ENCODE data around the gene GKN2. TPM values are rescaled to one million over a fixed set of nuclear protein-coding genes. Genes with fewer than 3 reads are reported as not detected.

Gene GKN2
- total RNA-seq, 4 donors from 2014 or later, result not detected

DNA sequence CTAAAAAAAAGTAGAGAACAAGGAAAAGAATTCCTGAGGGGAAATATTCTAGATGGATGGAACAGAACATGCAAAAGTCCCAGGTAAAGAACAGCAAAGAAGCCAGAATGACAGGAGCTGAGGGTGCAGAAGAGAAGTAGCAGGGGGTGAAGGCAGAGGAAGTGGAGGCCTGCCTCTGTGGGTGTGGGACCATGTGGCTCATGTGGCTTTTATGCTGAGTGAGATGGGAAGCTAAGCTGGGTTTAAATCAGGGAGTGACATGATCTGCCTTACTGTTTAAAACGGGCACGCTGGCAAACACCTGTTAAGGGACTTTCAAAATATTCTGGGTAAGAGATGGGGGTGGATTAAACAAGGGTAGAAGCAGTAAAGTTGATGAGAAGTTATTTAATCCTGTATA, 40.0 kb downstream of the GKN2 start:
- TF ChIP-seq, protein P1, sequence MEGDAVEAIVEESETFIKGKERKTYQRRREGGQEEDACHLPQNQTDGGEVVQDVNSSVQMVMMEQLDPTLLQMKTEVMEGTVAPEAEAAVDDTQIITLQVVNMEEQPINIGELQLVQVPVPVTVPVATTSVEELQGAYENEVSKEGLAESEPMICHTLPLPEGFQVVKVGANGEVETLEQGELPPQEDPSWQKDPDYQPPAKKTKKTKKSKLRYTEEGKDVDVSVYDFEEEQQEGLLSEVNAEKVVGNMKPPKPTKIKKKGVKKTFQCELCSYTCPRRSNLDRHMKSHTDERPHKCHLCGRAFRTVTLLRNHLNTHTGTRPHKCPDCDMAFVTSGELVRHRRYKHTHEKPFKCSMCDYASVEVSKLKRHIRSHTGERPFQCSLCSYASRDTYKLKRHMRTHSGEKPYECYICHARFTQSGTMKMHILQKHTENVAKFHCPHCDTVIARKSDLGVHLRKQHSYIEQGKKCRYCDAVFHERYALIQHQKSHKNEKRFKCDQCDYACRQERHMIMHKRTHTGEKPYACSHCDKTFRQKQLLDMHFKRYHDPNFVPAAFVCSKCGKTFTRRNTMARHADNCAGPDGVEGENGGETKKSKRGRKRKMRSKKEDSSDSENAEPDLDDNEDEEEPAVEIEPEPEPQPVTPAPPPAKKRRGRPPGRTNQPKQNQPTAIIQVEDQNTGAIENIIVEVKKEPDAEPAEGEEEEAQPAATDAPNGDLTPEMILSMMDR (IDR thresholded peaks at IDR 0.05; ENCODE audit: low read depth), result no peak

DNA sequence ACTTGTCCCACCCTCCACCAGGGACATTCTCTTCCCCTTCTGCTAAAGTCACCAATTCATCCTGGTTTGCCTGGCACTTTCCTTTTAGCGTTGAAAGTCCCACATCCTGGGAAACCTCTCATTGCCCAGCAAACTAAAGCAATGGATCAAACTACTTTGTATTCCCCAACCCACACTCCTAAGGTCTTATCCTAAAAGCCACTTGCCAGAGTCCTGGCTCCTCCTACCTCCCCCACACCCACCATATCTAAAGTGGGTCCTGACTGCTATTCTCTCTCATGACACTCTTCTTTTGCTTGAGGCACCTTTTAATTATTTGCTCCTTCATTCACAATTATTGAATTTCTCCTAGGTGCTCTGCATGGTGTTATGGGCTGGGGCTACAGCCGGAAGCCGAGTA, 40.6 kb downstream of the GKN2 start:
- TF ChIP-seq, protein P1 (IDR thresholded peaks at IDR 0.05; ENCODE audit: low read depth), result no peak

DNA sequence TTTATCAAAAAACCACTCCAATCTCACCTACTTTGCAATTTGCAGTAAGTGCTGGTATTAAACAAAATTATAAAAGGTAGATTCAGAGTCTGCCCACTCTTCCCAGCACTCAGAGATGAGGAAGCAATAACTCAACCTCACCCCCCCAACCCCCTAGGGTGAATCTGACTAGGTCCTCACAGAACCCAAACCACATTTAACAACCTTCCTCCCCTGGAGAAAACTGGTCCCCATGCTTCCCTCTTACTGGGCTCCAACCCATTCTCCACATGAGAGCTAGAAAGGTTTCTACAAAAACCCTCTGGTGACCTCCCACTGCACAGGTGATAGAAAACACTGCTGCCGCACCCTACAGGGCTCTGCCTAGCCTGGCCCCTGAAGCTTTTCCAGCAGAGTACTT, 41.0 kb downstream of the GKN2 start:
- TF ChIP-seq, protein P1 (IDR thresholded peaks at IDR 0.05; ENCODE audit: low read depth), result no peak

DNA sequence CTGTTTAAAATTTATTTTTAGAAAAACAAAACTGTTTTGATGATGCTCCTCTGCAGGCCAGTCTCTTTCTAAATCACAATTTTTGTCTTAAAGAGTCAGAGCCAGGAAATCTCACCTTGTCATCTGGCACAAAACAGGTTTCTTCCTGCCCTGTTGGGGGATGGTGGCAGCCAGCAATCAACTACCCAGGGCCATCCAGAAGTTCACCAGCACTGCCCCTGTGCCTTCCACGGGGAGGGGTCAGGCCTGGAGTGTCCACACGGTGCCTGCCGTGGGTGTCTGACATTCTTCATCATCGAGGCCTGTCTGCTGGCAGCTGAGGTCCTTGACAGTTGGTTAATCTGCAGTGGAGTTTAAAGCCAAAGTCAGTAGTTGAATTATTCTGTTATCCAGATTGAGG, 41.4 kb downstream of the GKN2 start:
- TF ChIP-seq, protein P1 (IDR thresholded peaks at IDR 0.05; ENCODE audit: low read depth), result no peak

DNA sequence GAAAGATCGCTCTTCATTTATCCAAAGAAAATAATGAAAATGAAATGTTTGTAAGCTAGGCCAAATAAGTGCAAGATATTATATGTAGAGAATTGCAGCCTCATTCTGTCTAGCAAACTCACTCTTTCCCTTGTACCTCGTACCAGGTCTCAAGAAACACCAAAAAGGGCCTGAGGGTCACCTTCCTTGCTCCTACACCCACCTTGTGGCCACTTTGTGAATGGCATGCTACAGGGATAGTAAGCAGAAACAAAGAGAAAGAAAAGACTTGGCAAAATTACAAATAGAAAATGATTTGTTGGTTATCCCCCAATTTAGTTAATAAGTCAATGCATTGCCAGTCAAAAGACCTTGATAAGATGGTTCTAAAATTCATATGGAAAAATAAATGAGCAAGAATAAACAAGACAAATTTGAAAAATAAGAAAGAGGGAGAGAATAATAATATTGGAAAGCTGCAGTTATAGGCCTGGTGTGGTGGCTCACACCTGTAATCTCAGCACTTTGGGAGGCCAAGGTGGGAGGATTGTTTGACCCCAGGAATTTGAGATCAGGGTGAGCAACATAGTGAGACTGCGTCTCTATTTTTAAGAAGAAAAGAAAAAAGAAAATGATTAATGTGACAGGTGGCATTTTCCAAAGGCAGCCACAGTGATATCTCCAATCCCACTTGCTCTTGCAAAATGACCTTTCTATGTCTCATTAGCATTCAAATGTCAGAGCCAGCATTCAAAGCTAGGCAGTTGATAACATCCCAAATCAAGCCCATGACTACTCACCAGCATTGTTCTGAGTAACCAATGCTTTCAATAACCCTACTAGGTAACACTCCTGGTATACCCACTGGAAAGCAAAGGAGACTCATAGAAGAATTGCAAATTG, 42.7 kb downstream of the GKN2 start:
- TF ChIP-seq, protein P1 (IDR thresholded peaks at IDR 0.05; ENCODE audit: low read depth), result no peak

DNA sequence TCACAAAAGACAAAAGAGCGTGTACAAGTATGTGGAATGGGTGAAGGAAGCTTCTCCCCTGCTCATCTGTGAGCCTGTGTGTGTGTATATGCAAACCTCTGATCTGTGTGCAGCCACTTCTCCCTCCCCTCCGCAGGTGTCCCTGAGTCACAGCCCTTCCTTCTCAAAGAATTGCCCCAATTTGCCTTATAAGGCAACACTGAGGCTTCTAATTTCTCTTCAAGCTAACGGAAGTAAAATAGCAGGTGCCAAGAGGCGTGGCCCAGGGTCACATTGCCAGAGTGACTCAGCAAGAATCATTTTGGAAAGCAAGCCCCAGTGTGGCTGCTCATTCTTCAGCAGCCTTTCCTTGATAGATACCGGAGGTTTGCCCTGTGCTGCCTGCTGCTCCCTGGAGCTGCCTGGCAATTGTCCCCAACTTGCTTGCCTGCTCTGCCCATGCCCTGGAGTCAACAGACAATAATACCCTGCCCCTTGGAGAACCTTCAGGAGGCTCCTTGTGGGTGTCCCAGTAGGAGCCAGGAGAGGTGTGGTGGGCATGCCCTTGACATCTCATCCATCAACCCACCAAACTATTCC, 44.2 kb downstream of the GKN2 start:
- TF ChIP-seq, protein P1 (IDR thresholded peaks at IDR 0.05; ENCODE audit: low read depth), result no peak

DNA sequence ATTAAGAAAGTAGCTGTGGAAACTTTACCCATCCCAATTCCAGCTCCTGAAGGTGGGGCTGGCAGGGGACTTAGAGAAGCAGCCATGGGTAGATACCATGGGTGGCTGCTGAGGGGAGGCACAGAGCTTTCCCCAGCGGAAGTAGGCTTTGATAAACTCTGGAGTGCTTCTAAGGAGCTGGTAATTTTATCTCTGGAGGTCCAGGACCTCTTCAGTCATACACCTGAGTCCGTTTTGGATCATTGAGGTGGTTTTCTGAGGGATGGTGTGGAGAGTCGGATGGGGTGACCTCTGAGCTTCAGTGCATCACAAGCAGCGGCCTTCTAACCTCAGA, 44.8 kb downstream of the GKN2 start:
- TF ChIP-seq, protein P1 (IDR thresholded peaks at IDR 0.05; ENCODE audit: low read depth), result no peak
